Colon (tissue), 2 donors: Measurements from ENCODE around the gene PP2D1.
"Not testable (repeated sequence)": the region's sequence is repeated elsewhere in the genome, so short reads cannot be mapped to it uniquely, and the experiment has no call there.

Experiments used
- FAIRE-seq: peaks from 2 replicates; lab custom pipeline; 2012; peaks lifted over from hg19 to GRCh38; lab: Jason Lieb, UNC
- donor health status: control.
- donor health status: control.

PP2D1 gene

DNA sequence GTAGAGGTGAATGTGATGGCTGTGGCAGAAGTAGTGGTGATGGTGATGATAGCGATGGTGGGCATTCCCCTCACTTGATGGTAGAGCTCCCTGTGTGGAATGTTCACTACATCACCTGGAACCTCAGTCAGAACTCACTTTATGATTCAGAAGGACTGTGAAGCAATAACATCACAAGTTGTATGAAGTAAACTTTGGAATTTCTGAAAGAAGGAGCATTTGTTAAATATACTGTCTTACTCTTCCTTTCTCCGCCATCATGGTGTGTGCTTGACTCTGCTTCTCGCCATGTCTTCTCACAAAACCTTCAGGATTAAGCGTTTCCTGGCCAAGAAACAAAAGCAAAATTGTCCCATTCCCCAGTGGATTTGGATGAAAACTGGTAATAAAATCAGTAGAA, at the start of gene PP2D1:
Gene PP2D1 (minus strand): TSS at position 101 of the 400 bp plus-strand sequence. CDS start 192 bp downstream, outside the sequence.
- no peak for FAIRE-seq

DNA sequence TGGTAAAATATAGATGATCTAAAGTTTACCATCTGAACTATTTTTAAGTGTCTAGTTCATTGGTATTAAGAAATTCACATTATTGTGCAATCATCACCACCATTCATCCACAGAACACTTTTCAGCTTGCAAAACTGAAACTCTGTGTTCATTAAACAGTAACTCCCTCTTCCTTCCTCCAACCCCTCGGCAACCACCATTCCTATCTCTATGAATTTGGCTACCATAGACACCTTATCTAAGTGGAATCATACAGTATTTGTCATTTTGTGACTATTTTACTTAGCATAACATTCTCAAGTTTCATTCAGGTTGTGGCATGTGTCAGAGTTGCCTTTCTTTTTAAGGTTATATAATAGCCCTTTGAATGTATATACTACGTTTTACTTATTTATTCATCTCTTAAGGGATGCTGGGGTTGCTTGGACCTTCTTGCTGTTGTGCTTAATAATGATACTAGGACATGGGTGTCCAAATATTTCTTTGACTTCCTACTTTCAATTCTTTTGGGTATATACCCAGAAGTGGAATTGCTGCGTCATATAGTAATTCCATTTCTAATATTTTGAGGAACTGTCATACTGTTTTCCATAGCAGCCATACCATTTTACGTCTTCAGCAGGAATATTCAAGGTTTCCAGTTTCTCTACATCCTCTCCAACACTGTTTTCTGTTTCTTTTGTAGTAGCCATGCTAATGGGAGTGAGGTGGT, 49.1 kb upstream of the PP2D1 start:
- no peak for FAIRE-seq

- no peak for FAIRE-seq
Measured at GRCh38 chr3:20059929-20060328, 47.9 kb upstream of the PP2D1 start.

- FAIRE-seq: no peak
Measured at GRCh38 chr3:20057612-20058180, 45.6 kb upstream of the PP2D1 start.

DNA sequence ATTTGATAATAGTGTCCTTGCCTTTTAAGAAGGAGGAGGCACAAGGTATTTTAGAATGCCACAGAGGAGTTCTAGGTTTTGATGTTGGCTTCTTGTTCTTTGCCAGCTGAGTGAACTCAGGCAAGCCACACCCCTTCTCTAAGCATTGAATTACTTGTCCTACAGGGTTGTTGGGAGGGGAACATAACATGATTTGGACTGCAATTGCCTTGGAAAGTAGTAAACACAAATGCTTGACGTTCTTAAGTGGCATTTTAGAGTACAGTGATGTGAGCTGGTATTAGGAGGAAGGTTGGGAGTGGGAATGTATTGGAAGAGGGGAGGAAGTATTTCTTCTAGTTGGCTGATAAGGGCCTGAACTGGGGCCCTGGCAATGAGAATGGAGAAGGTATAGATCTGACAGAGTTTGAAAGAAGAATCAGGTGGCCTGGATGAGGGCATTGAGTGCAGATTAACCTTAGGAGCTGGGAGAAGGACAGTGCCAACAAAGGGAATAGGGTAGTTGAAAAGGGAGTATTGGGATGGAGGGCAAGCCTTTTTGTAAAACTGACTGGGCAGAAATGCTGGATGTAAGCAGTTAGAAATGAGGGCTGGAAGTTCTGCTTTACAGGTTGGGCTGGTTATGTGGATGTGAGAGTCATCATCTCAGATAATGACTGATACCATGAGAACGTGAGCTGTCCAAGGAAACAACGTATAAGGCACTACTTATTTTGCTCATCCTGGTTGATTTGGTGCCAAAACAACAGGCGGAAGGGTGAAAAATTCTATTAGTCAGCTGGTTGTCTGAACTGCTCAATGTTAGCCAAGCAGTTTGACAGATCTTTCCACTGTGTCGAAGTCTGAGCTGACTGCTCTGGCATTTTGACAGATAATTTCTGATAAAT, 44.9 kb upstream of the PP2D1 start:
- no peak for FAIRE-seq

- FAIRE-seq: no peak
Measured at GRCh38 chr3:20055842-20056241, 43.8 kb upstream of the PP2D1 start.

DNA sequence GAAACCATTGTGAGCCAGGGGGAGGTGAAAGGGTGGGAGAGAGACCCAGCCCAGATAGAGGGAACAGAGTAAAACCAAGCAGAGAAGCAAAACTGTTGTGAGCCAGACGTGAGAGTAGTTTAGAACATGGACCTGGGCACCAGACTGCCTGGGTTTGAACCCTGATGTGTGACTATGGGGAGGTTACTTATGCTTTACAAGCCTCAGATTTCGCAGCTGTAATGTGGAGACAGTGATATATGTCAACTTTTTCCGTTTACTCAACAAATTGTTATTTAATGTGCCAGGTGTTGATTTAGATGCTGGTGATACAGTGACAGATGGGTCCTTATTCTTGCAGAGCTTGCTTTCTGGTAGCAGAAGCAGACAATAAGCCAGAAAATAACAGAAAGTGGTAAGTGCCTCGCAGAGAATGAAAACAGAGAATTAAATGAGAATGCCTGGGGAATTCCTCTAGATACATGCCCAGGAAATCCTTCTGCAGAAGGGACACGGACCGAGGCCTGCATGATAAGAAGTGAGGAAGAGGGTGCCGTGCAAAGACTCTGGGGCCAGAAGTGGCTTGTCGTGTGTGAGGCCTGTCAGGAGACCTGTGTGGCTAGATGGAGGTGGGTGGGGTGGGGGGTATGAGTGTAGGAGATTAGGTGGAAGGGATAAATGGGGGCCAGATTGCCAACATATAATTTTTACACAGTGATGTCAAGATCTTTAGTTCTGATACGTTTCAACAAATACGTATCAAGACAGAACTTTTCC, 43.1 kb upstream of the PP2D1 start:
- no peak for FAIRE-seq

- FAIRE-seq: no peak
Measured at GRCh38 chr3:20054549-20054987, 42.5 kb upstream of the PP2D1 start.

GRCh38 chr3:20052851-20053250, 40.8 kb upstream of the PP2D1 start:
- no peak for FAIRE-seq

- no peak for FAIRE-seq
Measured at GRCh38 chr3:20051123-20051806, 39.2 kb upstream of the PP2D1 start.

DNA sequence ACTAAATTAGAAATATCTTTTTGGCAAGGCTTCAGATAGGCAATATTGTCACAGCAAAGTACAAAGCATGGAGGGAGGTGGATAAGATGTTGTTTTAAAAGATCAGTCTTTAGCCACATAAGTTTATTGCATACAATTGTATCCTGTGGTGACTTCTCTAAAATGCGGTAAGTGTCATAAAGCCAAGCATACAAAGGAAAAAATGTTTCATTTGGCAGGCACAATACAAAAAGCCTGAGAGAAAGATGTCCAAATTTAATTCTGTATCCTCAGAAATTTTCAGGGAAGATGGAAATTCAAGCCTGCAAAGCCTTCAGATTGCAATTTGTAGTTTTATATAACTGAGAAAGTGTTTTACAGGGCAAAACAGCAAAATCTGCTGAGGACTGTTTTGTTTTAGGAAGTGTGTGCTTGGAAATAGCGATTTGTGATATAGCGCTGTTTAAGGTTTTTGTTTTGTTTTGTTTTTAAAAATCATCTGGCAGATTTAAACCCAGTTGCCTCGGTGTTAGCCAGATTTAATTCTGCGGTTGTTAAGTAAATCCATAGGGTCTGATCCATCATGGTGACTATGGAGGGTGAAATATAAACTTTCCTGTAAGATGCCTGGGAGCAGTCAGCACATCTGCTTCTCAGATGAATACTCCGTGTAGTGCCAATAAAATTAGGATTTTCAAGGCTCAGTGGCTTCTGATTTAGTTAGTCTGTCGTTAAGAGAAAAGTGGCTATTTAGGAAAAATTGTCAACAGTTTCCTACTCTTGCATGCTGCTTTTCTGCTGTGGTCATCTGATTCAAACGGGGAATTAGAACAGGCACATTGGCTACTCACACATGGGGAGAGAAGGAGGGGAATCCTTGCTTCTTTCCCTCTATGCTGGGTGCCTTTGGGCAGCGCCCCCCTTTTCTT, 36.2 kb upstream of the PP2D1 start:
- FAIRE-seq: no peak

DNA sequence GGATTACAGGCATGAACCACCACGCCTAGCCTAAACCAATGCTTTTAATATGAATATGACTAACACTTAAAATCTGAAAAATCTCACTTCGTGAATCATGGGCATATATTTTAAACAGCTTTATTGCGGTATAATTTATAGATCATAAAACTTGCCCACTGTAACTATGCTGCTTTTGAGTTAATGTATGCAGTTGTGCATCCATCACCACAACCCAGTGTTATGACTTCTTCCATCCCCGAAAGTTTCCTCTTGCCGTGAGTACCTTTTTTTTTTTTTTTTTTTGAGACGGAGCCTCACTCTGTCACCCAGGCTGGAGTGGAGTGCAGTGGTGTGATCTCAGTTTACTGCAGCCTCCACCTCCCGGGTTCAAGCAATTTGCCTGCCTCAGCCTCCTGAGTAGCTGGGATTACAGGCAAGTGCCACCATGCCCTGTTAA, 35.3 kb upstream of the PP2D1 start:
- no peak for FAIRE-seq

DNA sequence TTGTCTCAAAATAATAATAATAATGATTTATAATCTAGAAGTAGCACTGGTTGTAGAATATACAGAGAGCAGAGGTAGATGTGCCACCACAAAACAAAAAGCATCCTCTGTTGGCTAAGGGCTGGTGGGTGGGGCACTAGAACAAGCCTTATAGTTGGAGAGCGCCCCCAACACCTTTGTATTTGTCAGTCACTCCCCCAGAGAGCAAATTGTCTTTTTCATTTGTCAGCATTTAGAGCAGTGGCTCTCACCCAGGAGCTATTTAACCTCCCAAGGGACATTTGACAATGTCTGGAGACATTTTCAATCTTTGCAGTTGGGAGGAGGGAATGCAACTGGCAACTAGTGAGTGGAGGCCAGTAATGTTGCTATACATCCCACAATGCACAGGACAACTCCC, 34.5 kb upstream of the PP2D1 start:
- no peak for FAIRE-seq

DNA sequence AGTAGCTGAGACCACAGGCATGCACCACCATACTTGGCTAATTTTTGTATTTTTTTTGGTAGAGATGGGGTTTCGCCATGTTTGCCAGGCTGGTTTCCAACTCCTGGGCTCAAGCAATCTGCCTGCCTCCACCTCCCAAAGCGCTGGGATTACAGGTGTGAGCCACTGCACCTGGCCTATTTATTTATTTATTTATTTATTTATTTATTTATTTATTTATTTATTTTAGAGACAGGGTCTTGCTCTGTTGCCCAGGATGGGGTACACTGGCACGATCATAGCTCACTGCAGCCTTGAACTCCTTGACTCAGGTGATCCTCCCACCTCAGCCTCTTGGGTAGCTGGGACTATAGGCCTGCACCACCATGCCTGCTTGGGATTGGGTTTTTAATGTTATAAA, 33.1 kb upstream of the PP2D1 start:
- not testable (repeated sequence) for FAIRE-seq

- FAIRE-seq: no peak
Measured at GRCh38 chr3:20043825-20044224, 31.8 kb upstream of the PP2D1 start.

DNA sequence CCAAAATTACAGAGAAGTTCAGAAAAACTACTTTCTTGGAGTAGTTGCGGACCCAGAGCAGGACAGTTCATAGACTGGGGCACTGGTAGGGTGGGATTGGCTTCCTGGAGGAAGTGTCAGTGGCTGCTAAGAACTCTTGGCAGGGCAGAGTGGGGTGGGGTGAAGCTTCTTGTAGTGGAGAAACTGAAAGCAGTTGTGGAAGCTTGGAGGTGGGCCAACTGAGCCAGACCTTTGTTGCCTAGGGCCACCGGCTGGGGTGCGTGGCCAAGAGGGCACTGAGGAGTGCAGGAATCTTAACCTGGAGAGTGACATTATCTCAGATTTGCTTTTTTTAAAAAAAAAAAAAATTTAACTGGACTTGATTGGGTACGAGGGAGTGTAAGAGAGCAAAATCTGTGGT, 31.3 kb upstream of the PP2D1 start:
- FAIRE-seq: no peak

- no peak for FAIRE-seq
Measured at GRCh38 chr3:20042331-20042730, 30.3 kb upstream of the PP2D1 start.

GRCh38 chr3:20041197-20041780, 29.2 kb upstream of the PP2D1 start:
- no peak for FAIRE-seq

GRCh38 chr3:20040548-20041196, 28.6 kb upstream of the PP2D1 start:
- no peak for FAIRE-seq
